Spleen (tissue), 7 donors: ENCODE results near the gene SH2D5.
A peak's percentile ranks its signal among the peaks of the same experiment; 100 is the strongest.

ENCODE experiments used
- CTCF ChIP-seq, 11 experiments: fragments of 200-600 bp in 7 of 11; fragments of 450-650 bp in 4 of 11; sonication (generic) in 4 of 11; IDR thresholded peaks in 8 of 11; conservative IDR thresholded peaks in 3 of 11; 1 replicate in 7 of 11; 2 replicates in 4 of 11; pipeline versions ENCODE4 v1.4.0 to v1.8.0; 2016 to 2021; ENCODE audit warnings: antibody characterized with exemption in 11 of 11, inconsistent platforms in 4 of 11, mild to moderate bottlenecking in 1 of 11
- POLR2A ChIP-seq, 3 donors: fragments of 450-650 bp; IDR thresholded peaks; one replicate each; pipeline ENCODE4 v1.5.1; 2017; ENCODE audit warnings: antibody characterized with exemption in 3 of 3, mild to moderate bottlenecking in 1 of 3
- POLR2AphosphoS5 ChIP-seq, 3 donors: sonication (generic); formaldehyde crosslinking; IDR thresholded peaks; one replicate each; pipeline ENCODE4 v1.5.1; 2017; ENCODE audit warnings: antibody characterized with exemption in 3 of 3
- donor health status: DM: no; HTN: no; CAD: no; lungs with moderate emphysema.
- donor health status: DM: no; HTN: no; CAD: no.
- donor health status: DM: no; HTN: no; CAD: no.

- TF ChIP-seq POLR2A (IDR thresholded peaks at IDR 0.05) (no peak), CTCF (IDR thresholded peaks at IDR 0.05 in 8 of 11, conservative IDR thresholded peaks at IDR 0.05 in 3 of 11) (peak; percentile 64 to 98 (median 94)), POLR2AphosphoS5 (IDR thresholded peaks at IDR 0.05) (peak; percentile 16 to 72 (median 68))
These were observed 35.8 kb downstream of the SH2D5 start for GRCh38 chr1:20696397-20697333.
